Smooth muscle cell (in vitro differentiated cells): ENCODE results near the gene ADGRG7. TPM values are rescaled to one million over a fixed set of nuclear protein-coding genes. Genes with fewer than 3 reads are reported as not detected.
A peak's percentile ranks its signal among the peaks of the same experiment; 100 is the strongest.

ENCODE experiments used
- DNase-seq: peaks from one replicate; lab custom pipeline; 2025; ENCODE audit not compliant: unreplicated experiment; lab: John Stamatoyannopoulos, UW
- H2AFZ ChIP-seq: fragments of 200-600 bp; sonication (generic); 2 replicates; pipeline ENCODE4 v1.6.0; 2016; ENCODE audit warnings: antibody characterized with exemption, low read depth, mild to moderate bottlenecking
- H3F3A ChIP-seq: fragments of 200-600 bp; sonication (generic); 2 replicates; pipeline ENCODE4 v1.6.0; 2017; ENCODE audit warnings: antibody characterized with exemption, low read depth
- H3K27ac ChIP-seq: fragments of 200-600 bp; sonication (generic); 2 replicates; pipeline ENCODE4 v1.5.1; 2016; ENCODE audit warnings: low read depth, mild to moderate bottlenecking
- H3K27me3 ChIP-seq: fragments of 200-600 bp; sonication (generic); 2 replicates; pipeline ENCODE4 v1.6.1; 2016; ENCODE audit warnings: low read depth, mild to moderate bottlenecking
- H3K36me3 ChIP-seq: fragments of 200-600 bp; sonication (generic); 2 replicates; pipeline ENCODE4 v1.5.1; 2016; ENCODE audit warnings: low read depth
- H3K4me1 ChIP-seq: fragments of 200-600 bp; sonication (generic); 2 replicates; pipeline ENCODE4 v1.5.1; 2016; ENCODE audit warnings: low read depth
- H3K4me2 ChIP-seq: fragments of 200-600 bp; sonication (generic); 2 replicates; pipeline ENCODE4 v1.6.0; 2016; ENCODE audit warnings: mild to moderate bottlenecking
- H3K4me3 ChIP-seq: fragments of 200-600 bp; sonication (generic); 2 replicates; pipeline ENCODE4 v1.5.1; 2016; ENCODE audit warnings: mild to moderate bottlenecking
- H3K79me2 ChIP-seq: fragments of 200-600 bp; sonication (generic); 2 replicates; pipeline ENCODE4 v1.6.0; 2016; ENCODE audit warnings: low read depth, mild to moderate bottlenecking
- H3K9ac ChIP-seq: fragments of 200-600 bp; sonication (generic); 2 replicates; pipeline ENCODE4 v1.6.0; 2016; ENCODE audit warnings: low read depth
- H3K9me3 ChIP-seq: fragments of 200-600 bp; sonication (generic); replicated peaks from 2 replicates; pipeline ENCODE4 v1.5.1; 2016; ENCODE audit warnings: low read depth
- H4K20me1 ChIP-seq: fragments of 200-600 bp; sonication (generic); 2 replicates; pipeline ENCODE4 v1.6.0; 2016; ENCODE audit warnings: low read depth
- CTCF ChIP-seq: fragments of 200-600 bp; sonication (generic); IDR thresholded peaks from 2 replicates; pipeline ENCODE4 v1.5.1; 2017; ENCODE audit warnings: borderline replicate concordance, mild to moderate bottlenecking, antibody characterized with exemption; ENCODE audit not compliant: insufficient read depth, poor library complexity, severe bottlenecking
- WGBS: methylation state at CpG from one replicate; pipeline ENCODE4 v1.1.7; 2016; ENCODE audit warnings: low lambda C conversion rate; 5-methylcytosine and 5-hydroxymethylcytosine counted together
- polyA plus RNA-seq: library from polyadenylated mRNA; unstranded; fragments of >200 nt; fragmentation: Nextera tagmentation; extraction: Ambion mirVana; gene quantifications from 2 replicates; pipeline ENCODE4 v1.2.1, GENCODE V29; 2016
- total RNA-seq: library from RNA; depleted of rRNA; stranded (reverse); fragments of >200 nt; gene quantifications from 2 replicates; pipeline ENCODE4 v1.2.3, GENCODE V29; 2014

ADGRG7 gene
- total and polyA plus RNA-seq, 2 experiments from 2014 or later = 0.04 TPM; not detected in 1

- Histone ChIP-seq H3F3A (peaks cover 11% of the 10 kb centered on the region), H3K36me3 (no peaks in the 10 kb centered on the region), H3K27me3 (peaks cover 18% of the 10 kb centered on the region), H3K4me2 (no peak overlapping the region), H3K9ac (no peak overlapping the region), H2AFZ (peak overlapping the region; percentile 24), H4K20me1 (peaks cover 13% of the 10 kb centered on the region), H3K4me1 (peaks cover 7% of the 10 kb centered on the region), H3K79me2 (peaks cover 16% of the 10 kb centered on the region), H3K9me3 (no peaks in the 10 kb centered on the region), H3K27ac (no peak overlapping the region), H3K4me3 (no peak overlapping the region)
- no peak for TF ChIP-seq CTCF
- no peak for DNase-seq
- WGBS = 82% methylated on average over 3 of the region's 3 CpGs
Observed at GRCh38 chr3:100706365-100706764, 97.0 kb downstream of the ADGRG7 start.

GRCh38 chr3:100708644-100708988 is 99.2 kb downstream of the ADGRG7 start:
- Histone ChIP-seq H3K4me1 (peaks cover 24% of the 10 kb centered on the region), H3K27ac (peak overlapping the region; percentile 91), H4K20me1 (peaks cover 36% of the 10 kb centered on the region), H3K4me3 (peak overlapping the region; percentile 53), H3K79me2 (peaks cover 38% of the 10 kb centered on the region), H2AFZ (peak overlapping the region; percentile 80), H3K9me3 (no peaks in the 10 kb centered on the region), H3K36me3 (peaks cover 3% of the 10 kb centered on the region), H3K9ac (peak overlapping the region; percentile 67), H3K4me2 (peak overlapping the region; percentile 83), H3K27me3 (peaks cover 18% of the 10 kb centered on the region), H3F3A (peaks cover 11% of the 10 kb centered on the region)
- 90% methylated on average over 3 of the region's 3 CpGs for WGBS
- TF ChIP-seq CTCF = no peak
- DNase-seq = no peak

DNA sequence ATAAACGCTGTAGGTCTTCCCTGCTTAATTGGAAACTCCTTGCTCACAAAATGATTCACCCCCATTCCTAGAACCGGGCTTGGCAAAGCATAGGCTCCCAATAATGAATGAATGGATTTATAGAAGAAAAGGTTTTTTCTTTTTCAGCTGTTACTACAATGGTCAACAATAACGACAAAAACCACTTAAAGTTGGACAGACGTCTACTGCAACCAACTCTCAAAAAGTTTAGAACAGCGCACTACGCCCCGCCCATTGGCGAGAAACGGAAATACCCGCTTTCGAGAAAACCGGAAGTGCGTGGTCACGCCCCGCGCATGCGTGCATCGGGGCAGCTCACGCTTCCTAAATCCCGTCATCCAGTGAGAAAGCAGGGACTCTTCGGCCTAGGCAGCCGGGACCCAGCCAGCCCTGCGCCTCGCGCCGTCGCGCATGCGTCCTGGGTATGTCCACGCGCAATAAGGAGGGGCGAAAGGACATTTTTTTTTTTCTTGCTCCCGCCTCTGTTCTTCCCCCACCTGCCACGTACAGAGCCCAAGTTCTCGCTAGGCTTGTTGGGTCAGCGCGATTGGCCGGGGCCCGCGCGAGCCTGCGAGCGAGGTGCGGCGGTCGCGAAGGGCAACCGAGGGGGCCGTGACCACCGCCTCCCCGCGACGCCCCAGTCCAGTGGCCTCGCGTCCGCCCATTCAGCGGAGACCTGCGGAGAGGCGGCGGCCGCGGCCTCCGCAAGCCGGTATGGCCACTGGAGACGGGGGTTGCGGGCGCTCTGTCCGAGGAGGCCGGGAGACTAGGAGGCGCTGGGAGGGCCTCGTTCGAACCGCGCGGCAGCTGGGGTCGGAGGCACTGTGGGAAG is 99.8 kb downstream of the ADGRG7 start, which contains the start of gene TFG:
TFG (plus strand) TSS at position 506 of the 853 bp plus-strand sequence. CDS start 4,192 bp downstream, outside the sequence.
- Histone ChIP-seq H3K79me2 (peaks cover 44% of the 10 kb centered on the region), H3K4me2 (peak within 1 kb of the TSS; percentile 97), H3K4me1 (peaks cover 24% of the 10 kb centered on the region), H3K4me3 (peak within 1 kb of the TSS; percentile 85), H3K9ac (peak within 1 kb of the TSS; percentile 94), H4K20me1 (peaks cover 42% of the 10 kb centered on the region), H3K36me3 (peaks cover 3% of the 10 kb centered on the region), H3K9me3 (no peaks in the 10 kb centered on the region), H3K27ac (peak within 1 kb of the TSS; percentile 91), H2AFZ (peak within 1 kb of the TSS; percentile 80), H3K27me3 (peaks cover 18% of the 10 kb centered on the region), H3F3A (peaks cover 11% of the 10 kb centered on the region)
- peak; percentile 95 for DNase-seq
- WGBS = 2% methylated on average over 68 of the region's 76 CpGs
- TF ChIP-seq CTCF = no peak
